Measurements from ENCODE around the gene TMED8. TPM values are rescaled to one million over a fixed set of nuclear protein-coding genes. Genes with fewer than 3 reads are reported as not detected.

TMED8 gene
- total and polyA plus RNA-seq, 2 donors (not counting 1 experiment from before 2014, with no cell fraction given), result 13.1 to 43.8 TPM

- H3K4me2 ChIP-seq (replicated peaks; ENCODE audit: low read depth, low read length, poor library complexity, severe bottlenecking), result no peak overlapping the region
- Mint-ChIP-seq H3K4me3 (no peak overlapping the region), H3K27ac (no peak overlapping the region), H3K4me1 (peaks cover 2% of the 10 kb centered on the region), H3K9me3 (ENCODE audit: insufficient read depth) (no peaks in the 10 kb centered on the region), H3K27me3 (no peaks in the 10 kb centered on the region)
- no peak overlapping the region for H3K27ac ChIP-seq (ENCODE audit: low read length in 2 of 2)
- 84% methylated on average over 3 of the region's 4 CpGs for WGBS (ENCODE audit: insufficient coverage)
- no peaks in the 10 kb centered on the region for H3K79me2 ChIP-seq (ENCODE audit: control insufficient read depth, insufficient read depth, low read length)
- CTCF ChIA-PET, result interaction anchor here (3.5 to 7.4 kb wide), 2 partner anchors 15 to 22 kb away, joined by 9 to 122 read pairs; partner anchors contain the start of genes GSTZ1 and POMT2
- peaks cover 0 to 3% of the 10 kb centered on the region in 2 experiments for H3K36me3 ChIP-seq (replicated peaks in 1 of 2; ENCODE audit: control extremely low read depth in 1 of 2, control insufficient read depth in 1 of 2, extremely low read depth in 1 of 2, insufficient read depth in 2 of 2, low read length in 1 of 2)
- POLR2A ChIA-PET, result no interaction called here
- H3K4me1 ChIP-seq (ENCODE audit: control insufficient read depth in 2 of 2, insufficient read depth in 2 of 2, low read length in 2 of 2), result no peaks in the 10 kb centered on the region
- no peaks in the 10 kb centered on the region for H4K20me1 ChIP-seq (ENCODE audit: control insufficient read depth, insufficient read depth, low read length, poor library complexity, severe bottlenecking)
- TF ChIP-seq EZH2 (IDR thresholded peaks at IDR 0.05; ENCODE audit: borderline replicate concordance, insufficient read depth, low read depth, low read length, poor library complexity, severe bottlenecking) (no peak), CTCF (IDR thresholded peaks at IDR 0.05) (no peak)
- H3K9ac ChIP-seq (ENCODE audit: low read length), result no peak overlapping the region
- no peak overlapping the region for H3K4me3 ChIP-seq (ENCODE audit: control extremely low read depth in 1 of 5, extremely low read depth in 1 of 5, insufficient read depth in 1 of 5, low read depth in 2 of 5, low read length in 4 of 5)
- no peak overlapping the region for H2AFZ ChIP-seq (ENCODE audit: insufficient read depth, low read depth, low read length, poor library complexity, severe bottlenecking)
- ATAC-seq (ENCODE audit: low read depth) (no peak), DNase-seq (no peak)
- no peaks in the 10 kb centered on the region for H3K27me3 ChIP-seq (replicated peaks in 1 of 4; ENCODE audit: control extremely low read depth in 1 of 4, control insufficient read depth in 3 of 4, insufficient read depth in 4 of 4, low read length in 3 of 4)
- intact Hi-C loops (cut with micrococcal nuclease), result no loop called here
- H3K9me3 ChIP-seq (ENCODE audit: control extremely low read depth in 1 of 3, control insufficient read depth in 2 of 3, insufficient read depth in 1 of 3, low read length in 2 of 3), result no peaks in the 10 kb centered on the region
These were observed 77.1 kb downstream of the TMED8 start for GRCh38 chr14:77299771-77300170.

GRCh38 chr14:77296906-77297305 is 80.0 kb downstream of the TMED8 start:
- no peak overlapping the region for H3K4me3 Mint-ChIP-seq
- H3K27ac ChIP-seq (ENCODE audit: low read length in 2 of 2), result no peak overlapping the region
- H3K9ac ChIP-seq (ENCODE audit: low read length), result no peak overlapping the region
- H3K9me3 ChIP-seq (ENCODE audit: control extremely low read depth in 1 of 3, control insufficient read depth in 2 of 3, insufficient read depth in 1 of 3, low read length in 2 of 3), result peaks cover 0 to 3% (median 0%) of the 10 kb centered on the region in 3 donors
- H3K4me3 ChIP-seq (ENCODE audit: control extremely low read depth in 1 of 5, extremely low read depth in 1 of 5, insufficient read depth in 1 of 5, low read depth in 2 of 5, low read length in 4 of 5), result no peak overlapping the region
- no peak overlapping the region for H3K4me2 ChIP-seq (replicated peaks; ENCODE audit: low read depth, low read length, poor library complexity, severe bottlenecking)
- ChIA-PET POLR2A (no interaction called here), CTCF (interaction anchor here (0.6 to 1.3 kb wide), 2 partner anchors 19 to 1441 kb away, joined by 3 to 7 read pairs; no protein-coding TSS in a partner anchor)
- H3K27me3 ChIP-seq (replicated peaks in 1 of 4; ENCODE audit: control extremely low read depth in 1 of 4, control insufficient read depth in 3 of 4, insufficient read depth in 4 of 4, low read length in 3 of 4), result no peaks in the 10 kb centered on the region
- H3K79me2 ChIP-seq (ENCODE audit: control insufficient read depth, insufficient read depth, low read length), result no peaks in the 10 kb centered on the region
- DNase-seq (no peak), ATAC-seq (ENCODE audit: low read depth) (no peak)
- no peak overlapping the region for H3K27ac Mint-ChIP-seq
- TF ChIP-seq EZH2 (IDR thresholded peaks at IDR 0.05; ENCODE audit: borderline replicate concordance, insufficient read depth, low read depth, low read length, poor library complexity, severe bottlenecking) (no peak), CTCF (IDR thresholded peaks at IDR 0.05) (no peak)
- H3K9me3 Mint-ChIP-seq (ENCODE audit: insufficient read depth), result no peaks in the 10 kb centered on the region
- H3K4me1 Mint-ChIP-seq, result no peaks in the 10 kb centered on the region
- no peaks in the 10 kb centered on the region for H4K20me1 ChIP-seq (ENCODE audit: control insufficient read depth, insufficient read depth, low read length, poor library complexity, severe bottlenecking)
- no peak overlapping the region for H2AFZ ChIP-seq (ENCODE audit: insufficient read depth, low read depth, low read length, poor library complexity, severe bottlenecking)
- intact Hi-C loops (cut with micrococcal nuclease), result no loop called here
- H3K27me3 Mint-ChIP-seq, result no peaks in the 10 kb centered on the region
- WGBS (ENCODE audit: insufficient coverage), result 96% methylated on average over 8 of the region's 8 CpGs
- peaks cover 0 to 5% of the 10 kb centered on the region in 2 experiments for H3K36me3 ChIP-seq (replicated peaks in 1 of 2; ENCODE audit: control extremely low read depth in 1 of 2, control insufficient read depth in 1 of 2, extremely low read depth in 1 of 2, insufficient read depth in 2 of 2, low read length in 1 of 2)
- no peaks in the 10 kb centered on the region for H3K4me1 ChIP-seq (ENCODE audit: control insufficient read depth in 2 of 2, insufficient read depth in 2 of 2, low read length in 2 of 2)

All from B cell (primary cell).